HG02610 (cell line): ENCODE results near the gene DIAPH1.

Experiments
- ATAC-seq: cut with Tn5 transposase; IDR thresholded peaks from one replicate; pipeline ENCODE4 v1.9.1; 2021; ENCODE audit warnings: mild to moderate bottlenecking, moderate library complexity; ENCODE audit not compliant: unreplicated experiment

DIAPH1 gene

DNA sequence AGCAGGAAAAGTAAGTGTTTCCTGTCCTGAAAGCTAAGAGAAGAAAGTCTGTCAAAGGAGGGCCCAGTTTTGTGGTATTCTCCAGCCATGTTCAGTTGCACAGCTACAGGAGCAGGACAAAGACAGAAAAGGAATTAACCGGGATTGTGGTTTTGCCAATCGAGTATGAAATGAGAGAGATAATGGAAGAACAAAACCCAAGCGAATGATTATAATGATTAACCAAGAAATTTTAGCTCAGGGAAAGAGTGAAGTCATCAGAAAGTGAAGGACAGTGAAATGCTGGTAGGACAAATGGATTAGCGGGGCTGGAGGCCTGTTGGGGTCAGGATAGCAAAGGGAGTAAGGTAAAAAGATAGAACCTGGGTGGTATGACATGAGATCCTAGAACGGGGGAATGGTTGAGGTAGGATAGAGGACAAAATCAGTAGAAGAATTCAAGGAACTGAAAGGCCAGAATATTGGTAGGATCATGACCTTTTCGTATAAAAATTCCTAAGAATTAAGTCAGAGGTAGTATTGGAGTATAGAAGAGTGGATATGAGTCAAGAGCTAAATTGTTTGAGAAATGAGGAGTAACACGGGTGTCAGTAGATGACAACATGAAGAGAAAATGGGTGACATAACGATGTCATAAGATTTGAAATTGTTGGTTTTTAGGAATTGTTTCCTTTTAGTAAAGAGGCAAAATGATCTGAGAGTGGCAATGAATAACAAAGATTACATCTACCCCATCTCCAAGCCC is 52.8 kb downstream of the DIAPH1 start:
- ATAC-seq = no peak

DNA sequence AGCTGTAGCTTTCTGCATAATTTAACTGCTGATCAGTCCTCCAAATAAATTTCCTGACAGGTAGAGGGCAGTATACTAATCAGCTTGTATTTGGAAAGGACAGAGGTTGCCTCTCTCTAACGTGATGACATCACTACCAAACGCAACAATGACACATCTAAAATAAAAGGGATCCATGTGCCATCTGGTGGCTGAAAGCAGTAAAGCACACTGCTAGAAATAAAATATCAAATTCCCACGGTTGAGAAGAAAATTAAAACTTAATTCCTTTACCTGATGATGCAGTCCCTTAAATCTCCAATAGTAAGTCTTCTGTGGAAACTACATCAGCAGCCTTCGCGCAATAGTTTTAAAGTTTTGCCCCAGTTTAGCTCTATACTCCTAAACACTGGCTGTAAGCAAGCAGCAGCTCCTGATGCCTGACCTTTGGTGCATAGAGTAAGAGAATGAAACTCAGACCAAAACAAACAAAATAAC is 54.5 kb downstream of the DIAPH1 start:
- ATAC-seq = peak; percentile 94

DNA sequence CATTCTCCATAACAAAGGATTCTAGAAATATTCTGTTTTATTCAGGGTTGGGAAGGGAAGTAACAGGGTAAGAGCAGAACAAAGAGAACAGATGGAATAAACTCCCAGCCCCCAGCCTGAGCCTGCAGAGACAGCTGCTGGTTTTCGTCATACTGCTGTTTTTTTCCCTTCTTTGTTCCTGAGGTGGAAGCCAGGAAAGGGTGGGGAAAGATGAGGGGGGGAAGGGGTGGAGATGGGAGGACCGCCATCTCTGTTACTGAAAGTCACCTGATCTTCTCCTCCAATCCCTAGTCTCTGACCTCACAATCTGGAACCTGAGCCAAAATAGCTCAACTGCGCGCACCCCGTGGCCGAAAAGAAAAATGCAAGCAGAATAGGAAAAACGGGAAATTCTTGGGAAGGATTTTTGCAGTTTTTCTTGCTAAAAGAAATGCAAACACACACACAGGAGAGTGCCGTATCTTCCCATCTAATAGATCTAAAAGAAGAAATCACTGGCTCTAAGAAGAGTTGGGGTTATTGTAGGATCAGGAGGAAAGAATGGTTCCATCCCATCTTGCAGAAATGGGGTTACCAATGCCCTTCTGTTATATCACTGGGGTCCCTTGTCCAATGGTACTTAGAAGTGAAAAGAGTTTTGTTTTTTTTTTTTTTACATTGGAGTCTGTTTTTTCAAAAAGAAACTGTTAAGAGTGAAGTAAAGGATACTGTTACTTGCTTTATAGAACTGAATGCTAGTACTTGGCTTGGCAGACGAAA is 57.9 kb downstream of the DIAPH1 start:
- no peak for ATAC-seq

DNA sequence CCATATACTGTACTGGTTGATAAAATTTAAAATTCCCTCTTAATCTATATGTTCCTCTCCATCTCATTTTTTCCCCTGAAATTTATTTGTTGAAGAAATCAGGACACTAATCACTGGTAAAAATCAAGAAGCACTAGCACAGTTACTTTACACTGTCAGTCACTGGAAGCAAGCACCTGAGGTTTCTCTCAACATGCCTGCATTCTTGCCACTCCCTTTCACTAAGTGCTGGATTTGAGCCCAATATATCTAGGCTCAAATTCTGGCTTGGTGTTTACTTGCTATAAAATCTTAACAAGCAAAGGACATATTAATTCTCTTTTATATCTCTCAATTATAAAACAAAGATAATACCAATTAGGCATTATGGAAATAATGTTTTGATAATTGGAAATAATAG is 58.6 kb downstream of the DIAPH1 start:
- no peak for ATAC-seq

DNA sequence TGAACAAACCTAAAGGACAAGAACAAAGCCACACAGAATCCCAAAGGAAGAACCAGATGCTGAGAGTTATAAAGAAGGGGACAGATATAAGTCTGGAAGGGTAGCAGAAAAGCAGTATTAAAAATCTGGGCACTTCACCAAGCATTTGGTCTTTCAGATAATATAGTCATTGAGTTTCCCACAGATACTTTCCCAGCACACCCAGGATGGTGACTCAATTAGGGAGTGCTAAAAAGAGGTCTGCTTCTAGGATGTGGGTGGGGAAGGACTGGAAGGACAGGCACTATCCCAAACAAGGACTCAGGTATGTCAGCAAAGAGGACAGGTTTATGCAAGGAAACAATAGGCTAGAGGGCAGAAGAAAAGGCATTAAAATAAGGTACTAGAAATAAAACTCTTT is 59.3 kb downstream of the DIAPH1 start:
- no peak for ATAC-seq

DNA sequence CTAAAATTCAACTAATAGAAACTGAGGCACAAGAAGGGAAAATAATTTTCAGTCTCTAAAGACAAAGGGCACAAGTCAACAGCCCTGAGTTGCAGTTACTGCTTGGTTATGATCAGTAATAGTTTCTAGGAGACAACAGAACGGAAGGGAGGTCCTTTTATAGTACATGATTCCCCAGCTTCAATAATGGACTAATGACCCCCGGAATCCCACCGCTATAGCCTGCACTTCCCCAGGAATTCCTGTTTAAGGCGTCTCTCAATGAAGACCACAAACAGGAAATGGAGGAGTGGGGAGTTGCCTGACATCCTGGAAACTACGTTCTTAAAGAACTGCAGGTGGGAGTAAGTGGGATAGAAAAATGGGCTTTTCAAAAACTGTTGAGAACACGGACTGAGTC is 60.6 kb downstream of the DIAPH1 start:
- ATAC-seq = no peak

DNA sequence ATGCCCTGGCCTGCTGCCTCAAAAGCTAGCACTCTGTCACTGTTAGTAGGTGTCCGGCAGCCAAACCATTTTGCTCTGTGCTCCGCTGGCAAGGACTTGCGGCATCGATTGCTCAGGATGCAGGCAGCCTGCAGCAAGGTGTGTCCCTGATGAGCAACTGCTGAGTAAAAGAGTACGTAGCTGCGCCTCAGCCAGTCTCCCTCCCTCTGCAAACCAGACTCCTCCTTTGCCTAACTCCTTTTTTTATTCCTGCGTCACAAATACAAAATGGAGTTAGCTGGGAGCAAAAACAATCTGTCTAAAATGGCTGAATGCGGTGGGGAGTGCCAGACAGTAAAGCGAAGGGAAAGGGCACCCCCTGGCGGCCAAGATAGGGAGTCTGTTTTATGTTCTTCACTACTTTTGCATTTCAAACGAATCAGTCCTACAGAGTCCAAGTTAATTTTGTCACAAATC is 61.1 kb downstream of the DIAPH1 start:
- ATAC-seq = no peak

DNA sequence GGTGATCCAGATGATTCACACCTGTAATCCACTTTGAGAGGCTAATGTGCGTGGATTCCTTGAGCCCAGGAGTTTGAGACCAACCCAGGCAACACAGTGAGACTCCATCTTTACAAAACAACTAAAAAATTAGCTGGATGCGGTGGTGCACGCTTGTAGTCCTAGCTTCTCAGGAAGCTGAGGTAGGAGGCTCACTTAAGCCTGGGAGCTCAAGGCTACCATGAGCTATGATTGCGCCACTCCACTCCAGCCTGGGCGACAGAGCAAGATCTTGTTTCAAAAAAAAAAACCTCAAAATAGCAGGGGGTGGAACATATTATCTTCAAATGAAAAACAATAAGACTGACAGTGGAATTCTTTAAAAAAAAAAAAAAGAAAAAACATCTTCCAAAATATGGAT is 70.9 kb downstream of the DIAPH1 start:
- no peak for ATAC-seq

DNA sequence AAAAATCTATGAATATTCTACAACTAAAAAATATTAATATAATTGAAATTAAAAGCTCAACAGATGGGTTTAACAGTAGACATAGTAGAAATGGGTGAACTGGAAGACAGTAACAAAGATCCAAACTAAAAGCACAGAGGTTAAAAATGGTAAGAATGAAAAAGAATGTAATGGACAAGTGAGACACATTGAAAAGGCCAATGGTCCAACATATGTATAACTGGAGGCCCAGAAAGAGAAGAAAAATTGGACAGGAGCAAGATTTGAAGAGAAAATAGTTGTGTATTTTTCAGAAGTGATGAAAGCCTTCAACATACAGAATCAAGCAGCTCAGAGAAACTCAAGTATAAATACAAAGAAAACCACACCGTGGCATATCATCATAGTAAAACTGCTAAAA is 71.3 kb downstream of the DIAPH1 start:
- no peak for ATAC-seq

DNA sequence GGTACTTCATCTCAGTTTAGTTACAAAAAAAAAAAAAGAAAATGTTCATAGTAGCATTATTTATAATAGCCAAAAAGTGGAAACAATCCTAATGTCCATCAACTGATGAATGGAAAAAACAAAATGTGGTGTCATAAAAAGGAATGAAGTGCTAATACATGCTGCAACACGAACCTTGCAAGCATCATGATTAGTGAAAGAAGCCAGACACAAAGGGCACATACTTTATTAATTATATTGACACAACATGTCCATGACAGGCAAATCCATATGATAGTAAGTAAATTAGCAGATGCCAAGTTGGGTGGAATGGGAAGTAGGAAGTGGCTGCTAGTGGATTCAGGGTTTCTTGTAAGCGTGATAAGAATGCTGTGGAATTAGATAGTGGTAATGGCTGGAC is 75.7 kb downstream of the DIAPH1 start:
- no peak for ATAC-seq

DNA sequence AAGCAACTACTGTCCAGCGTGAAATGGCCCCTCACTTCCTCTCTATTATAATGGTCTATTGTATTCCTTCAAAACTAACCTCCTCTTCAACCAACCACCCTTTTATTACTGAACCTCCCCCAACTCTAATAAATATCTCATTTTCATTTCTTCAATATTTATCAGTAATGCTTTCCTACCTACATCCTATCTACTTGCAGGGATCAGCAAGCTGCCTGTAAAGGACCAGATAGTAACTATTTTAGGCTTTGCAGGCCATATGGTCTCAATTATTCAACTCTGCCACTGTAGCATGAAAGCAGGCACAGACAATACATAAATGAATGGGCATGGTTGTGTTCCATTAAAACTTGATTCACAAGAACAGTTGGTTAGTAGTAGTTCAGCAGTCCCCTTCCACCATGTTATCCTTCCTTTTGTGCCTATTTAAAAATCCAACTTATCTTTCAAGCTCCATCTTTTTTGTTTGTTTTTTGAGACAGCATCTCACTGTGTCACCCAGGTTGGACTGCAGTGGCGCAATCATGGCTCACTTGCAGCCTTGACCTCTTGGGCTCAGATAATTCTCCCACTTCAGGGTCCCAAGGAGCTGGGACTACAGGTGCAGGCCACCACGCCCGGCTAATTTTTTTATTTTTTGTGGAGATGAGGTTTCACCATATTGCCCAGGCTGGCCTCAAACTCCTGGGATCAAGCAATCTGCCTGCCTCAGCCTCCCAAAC is 84.1 kb downstream of the DIAPH1 start:
- no peak for ATAC-seq

DNA sequence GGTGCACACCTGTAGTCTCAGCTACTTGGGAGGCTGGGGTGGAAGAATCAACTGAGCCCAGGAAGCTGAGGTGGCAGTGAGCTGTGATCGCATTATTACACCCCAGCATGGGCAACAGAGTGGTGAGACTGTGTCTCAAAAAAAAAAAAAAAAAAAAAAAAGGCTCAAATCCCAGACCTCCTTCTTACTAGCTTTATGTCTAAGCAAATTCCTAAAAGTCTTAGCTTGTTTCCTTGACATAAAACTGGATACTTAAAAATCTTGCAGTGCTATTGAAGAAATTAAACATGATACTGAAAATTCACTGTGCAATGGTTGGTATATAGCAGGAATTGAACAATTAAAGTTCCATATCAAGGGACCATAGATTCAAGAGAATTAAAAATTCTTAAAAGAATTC is 84.9 kb downstream of the DIAPH1 start:
- no peak for ATAC-seq

DNA sequence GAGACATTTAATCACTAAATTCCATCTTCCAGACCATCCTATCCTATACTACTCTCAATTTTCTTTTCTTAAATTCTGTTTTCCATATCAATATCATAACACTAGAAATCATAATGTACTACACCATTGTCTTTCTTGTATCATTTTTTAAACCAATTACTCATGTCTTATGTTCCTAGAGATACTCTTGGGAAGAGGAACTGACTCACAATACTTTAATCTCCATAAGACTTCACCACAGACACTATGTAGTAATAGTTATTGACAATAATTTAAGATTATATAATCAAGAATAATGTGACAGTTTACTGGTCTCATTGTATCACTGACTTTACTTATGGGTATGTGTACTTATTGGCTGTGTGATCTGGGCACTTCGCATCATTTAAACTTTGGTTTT is 86.1 kb downstream of the DIAPH1 start:
- ATAC-seq = no peak

DNA sequence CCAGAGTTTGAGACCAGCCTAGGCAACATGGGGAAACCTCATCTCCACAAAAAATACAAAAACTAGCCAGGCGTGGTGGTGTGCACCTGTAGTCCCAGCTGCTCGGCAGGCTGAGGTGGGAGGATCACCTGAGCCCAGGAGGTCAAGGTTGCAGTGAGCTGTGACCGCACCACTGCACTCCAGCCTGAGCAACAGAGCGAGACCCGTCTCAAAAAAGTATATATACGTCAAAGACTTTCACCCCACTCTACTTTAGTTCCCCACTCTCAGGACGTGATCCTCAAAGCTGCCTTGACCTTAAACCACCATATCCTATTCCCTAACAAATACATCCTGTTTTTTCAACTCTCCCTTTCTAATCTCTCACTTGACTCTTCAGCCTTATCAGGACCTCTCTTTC is 88.9 kb downstream of the DIAPH1 start:
- ATAC-seq = no peak

DNA sequence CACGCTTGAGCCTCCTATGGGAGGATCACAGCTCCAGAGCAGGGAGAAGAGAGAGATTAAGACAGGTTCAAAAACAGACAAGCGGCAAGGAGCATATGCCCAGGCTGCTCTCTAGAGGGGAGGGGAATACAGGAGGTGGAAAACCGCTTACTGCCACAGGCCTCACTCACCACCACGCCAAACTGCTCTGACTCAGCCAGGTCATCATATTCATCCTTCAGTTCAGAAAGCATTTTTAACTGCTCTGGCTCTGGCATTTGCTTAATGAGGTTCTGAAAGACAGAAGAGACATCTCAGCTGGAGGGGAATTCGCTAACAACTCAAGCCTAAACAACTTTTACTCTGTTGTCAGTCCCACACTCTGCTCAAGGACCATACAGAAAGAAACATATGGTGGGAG is 89.8 kb downstream of the DIAPH1 start:
- ATAC-seq = peak; percentile 84

DNA sequence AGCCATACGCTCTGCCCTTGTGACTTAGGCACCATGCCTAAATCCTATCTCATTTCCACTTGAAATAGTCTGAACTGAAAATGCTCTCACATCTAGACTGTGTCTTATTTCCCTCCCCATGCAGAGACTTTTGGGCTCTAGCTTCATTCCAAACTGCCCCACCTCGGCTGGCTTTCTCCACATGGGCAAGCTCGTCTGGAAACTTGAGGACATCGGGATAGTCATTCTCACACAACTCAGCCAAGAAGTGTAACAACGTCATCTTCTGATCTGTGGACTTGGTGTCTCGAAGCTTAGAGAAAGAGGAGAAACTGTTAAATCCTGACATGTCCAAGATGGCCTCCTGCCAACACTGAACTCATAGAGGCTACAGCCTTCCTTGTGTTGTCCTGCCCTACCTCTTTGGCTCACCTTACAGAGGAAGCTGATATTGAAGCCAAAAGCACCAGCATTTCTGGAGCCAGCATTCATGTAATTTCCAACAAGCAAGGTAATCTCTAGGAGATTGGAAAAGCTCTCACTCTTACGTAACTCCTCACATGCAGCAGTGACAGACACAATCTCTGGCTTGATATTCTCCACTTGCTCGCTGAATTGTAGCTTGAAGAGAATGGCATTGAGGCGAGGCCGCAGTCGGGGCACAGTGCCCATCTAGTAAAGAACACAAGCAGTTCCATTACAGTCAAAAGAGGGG is 90.4 kb downstream of the DIAPH1 start:
- no peak for ATAC-seq

DNA sequence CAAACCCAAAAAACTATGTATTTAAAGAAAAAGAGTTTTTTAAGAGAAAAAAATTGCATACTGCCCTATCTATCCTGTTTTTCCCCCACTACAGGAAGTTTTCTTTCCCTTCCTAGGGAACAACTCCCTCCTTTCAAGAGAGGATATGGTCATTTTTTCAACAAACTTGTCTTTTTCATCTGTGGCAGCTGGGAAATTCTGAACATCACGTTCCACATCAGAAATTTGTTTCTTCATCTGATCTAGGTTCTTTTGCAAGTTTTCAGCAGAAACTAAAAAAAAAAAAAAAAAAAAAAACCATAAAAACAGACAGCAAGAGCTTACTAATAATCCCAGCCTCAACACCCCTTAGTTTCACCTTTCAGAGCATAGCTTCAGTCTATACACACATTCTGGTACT is 91.4 kb downstream of the DIAPH1 start:
- ATAC-seq = no peak

DNA sequence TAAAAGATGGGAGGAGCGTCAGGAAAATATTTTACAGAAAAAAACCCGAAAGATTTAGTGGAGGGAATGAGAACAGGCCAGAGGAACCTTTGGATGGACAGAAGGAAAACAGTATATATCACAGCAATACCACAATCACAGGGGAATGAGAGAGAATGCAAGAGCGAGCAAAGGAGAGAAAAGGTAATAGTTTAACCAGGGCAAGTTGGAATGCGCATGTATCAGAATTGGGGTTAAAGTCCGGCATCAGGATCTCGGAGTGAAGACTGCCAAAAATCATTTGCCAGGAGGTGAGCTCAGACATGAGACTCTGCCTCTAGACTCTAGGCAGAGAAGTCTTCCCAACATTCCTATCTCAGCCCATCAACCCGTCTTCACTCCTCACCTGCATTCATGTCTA is 93.1 kb downstream of the DIAPH1 start:
- no peak for ATAC-seq

DNA sequence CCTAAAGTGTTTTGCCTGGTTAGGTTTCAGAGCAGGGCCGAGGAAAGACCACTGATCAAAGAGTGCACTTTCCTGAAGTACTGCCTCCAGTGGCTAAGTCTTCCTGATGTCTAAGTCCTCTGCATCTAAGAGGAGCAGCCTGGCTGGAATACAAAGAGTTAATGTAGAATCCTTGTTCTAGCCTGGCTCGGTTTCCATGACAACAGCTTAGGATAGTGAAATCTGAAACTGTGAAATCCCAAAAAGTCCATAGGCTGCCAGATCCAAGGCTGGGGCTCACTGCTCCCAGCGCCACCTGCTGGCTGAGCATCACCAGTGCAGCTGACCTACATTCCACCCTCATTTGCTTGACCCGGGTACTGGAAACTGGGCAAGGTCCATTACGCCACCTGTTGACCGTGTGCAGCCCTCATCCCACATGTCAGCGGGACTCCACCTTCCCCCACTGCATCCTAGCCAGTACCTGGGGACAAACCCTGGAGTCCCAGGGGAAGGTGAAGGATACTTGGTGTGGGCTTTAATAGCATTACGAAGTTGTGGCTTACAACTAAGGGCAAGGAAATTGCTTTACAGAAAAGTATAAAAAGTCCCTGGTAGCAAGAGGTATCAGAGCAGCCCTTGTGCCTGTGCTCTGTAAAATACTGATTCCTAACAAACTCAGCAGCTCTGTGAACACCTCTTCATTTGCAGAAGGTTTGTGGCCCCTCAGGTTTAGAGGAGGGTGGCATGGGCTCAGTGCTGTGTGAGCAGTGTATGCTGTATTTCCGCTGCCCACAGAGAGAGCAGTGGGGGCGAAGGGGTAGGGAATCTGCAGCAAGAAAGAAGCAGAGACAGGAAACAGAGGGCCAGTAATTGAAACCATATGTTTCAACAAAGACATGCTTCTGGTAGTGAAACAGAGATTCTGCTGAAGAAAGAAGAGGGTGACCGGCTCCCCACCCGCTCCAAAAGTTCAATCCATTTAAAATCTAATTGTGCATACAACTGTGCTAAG is 93.9 kb downstream of the DIAPH1 start:
- ATAC-seq = peak; percentile 53

DNA sequence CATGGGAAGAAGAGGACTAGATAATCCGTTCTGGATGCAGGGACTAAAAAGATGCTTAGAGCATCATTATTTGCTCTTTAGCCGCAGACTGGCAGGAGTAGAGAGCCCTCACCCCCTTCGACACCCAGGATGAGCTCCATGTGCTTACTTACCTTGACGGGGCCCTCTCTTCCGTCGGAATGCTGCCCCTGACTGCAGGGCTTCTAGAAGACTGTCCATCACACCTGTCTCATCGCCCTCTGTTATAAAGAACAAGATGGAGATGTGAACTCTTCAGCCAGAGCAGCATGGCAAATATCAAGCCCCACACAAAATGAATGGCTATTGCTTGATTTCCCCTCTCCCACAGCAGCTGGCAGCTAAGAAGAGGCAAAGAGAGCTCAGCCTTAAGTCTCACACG is 94.8 kb downstream of the DIAPH1 start:
- ATAC-seq = no peak
